Epithelial cell of proximal tubule (primary cell): ENCODE data around the gene GCM1. TPM values are rescaled to one million over a fixed set of nuclear protein-coding genes. Genes with fewer than 3 reads are reported as not detected.

Source experiments
- DNase-seq: peaks from one replicate; pipeline ENCODE4 v3.0.0-alpha.2; 2011; ENCODE audit warnings: low read depth
- H3K4me3 ChIP-seq: 2 replicates; pipeline ENCODE4 v1.5.1; 2011; ENCODE audit warnings: low read depth, mild to moderate bottlenecking, low read length
- total RNA-seq: library from RNA; depleted of rRNA; stranded (reverse); fragments of >200 nt; gene quantifications from 2 replicates; pipeline ENCODE4 v1.2.3, GENCODE V29; 2015
- TF ChIP-seq, protein P1 (sequence below): conservative IDR thresholded peaks from 2 replicates; pipeline ENCODE4 v1.5.1; 2012; ENCODE audit warnings: low read depth, mild to moderate bottlenecking, low read length

GCM1 gene
- total RNA-seq, 1 donor from 2014 or later, result not detected

- H3K4me3 ChIP-seq, result no peak overlapping the region
- no peak for DNase-seq
- TF ChIP-seq, protein P1, sequence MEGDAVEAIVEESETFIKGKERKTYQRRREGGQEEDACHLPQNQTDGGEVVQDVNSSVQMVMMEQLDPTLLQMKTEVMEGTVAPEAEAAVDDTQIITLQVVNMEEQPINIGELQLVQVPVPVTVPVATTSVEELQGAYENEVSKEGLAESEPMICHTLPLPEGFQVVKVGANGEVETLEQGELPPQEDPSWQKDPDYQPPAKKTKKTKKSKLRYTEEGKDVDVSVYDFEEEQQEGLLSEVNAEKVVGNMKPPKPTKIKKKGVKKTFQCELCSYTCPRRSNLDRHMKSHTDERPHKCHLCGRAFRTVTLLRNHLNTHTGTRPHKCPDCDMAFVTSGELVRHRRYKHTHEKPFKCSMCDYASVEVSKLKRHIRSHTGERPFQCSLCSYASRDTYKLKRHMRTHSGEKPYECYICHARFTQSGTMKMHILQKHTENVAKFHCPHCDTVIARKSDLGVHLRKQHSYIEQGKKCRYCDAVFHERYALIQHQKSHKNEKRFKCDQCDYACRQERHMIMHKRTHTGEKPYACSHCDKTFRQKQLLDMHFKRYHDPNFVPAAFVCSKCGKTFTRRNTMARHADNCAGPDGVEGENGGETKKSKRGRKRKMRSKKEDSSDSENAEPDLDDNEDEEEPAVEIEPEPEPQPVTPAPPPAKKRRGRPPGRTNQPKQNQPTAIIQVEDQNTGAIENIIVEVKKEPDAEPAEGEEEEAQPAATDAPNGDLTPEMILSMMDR, result no peak
These were observed 52.9 kb downstream of the GCM1 start for GRCh38 chr6:53095716-53096115.

GRCh38 chr6:53095270-53095669, 53.4 kb downstream of the GCM1 start:
- TF ChIP-seq, protein P1, result no peak
- DNase-seq, result no peak
- no peak overlapping the region for H3K4me3 ChIP-seq

DNA sequence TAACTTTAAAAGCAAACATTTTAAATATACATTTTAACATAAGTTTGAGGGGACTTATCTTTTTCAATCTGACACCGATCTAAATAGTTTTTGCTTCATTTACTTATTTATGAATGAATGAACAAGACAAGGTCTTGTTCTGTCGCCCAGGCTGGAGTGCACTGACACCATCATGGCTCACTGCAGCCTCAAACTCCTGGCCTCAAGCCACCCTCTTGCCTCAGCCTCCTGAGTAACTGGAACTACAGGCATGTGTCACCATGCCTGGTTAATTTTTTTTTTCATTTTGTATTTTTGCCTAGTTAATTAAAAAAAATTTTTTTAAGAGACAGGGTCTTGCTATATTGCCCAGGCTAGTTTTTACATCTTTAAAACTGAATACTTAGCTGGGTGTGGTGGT, 58.1 kb downstream of the GCM1 start:
- DNase-seq, result no peak
- no peak overlapping the region for H3K4me3 ChIP-seq
- TF ChIP-seq, protein P1, result no peak

DNA sequence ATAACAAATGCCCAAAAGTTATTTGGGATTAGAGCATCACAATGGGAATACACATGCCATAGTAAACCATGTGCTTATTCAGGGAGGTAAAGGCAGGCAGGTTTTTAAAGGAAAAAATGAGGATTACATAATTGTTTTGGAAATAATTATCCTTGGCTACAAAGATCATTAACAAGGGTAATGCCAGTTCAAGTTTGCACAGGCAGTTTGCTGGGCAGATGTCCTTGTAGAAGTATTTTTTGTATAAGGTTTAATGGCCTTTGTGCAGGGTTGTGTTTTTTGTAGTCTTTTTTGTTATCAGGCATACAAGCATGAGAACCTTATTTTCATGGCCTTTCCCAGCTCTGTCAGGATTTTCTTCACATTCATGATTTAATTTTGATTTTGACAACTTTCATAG, 58.7 kb downstream of the GCM1 start:
- DNase-seq, result no peak
- no peak overlapping the region for H3K4me3 ChIP-seq
- TF ChIP-seq, protein P1, result no peak

- TF ChIP-seq, protein P1, result no peak
- H3K4me3 ChIP-seq, result no peak overlapping the region
These were observed 62.3 kb downstream of the GCM1 start for GRCh38 chr6:53086302-53086701.

DNA sequence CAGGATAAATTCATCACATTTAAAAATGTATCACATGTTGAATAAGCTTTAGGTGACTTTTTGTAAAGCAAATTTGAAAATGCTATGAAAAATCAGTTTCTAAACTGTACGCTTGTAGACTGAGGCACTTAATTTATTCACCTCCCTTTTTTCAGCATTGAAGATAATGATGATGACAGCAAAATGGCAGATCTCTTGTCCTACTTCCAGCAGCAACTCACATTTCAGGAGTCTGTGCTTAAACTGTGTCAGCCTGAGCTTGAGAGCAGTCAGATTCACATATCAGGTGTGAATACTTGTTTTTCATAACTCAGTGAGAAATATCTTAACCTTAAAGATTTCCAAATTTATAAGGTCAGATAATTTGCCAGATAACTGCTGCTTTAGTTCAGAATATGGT, 67.8 kb downstream of the GCM1 start:
- no peak for DNase-seq
- no peak overlapping the region for H3K4me3 ChIP-seq
- TF ChIP-seq, protein P1, result no peak

More at GRCh38 chr6:53086302-53086701, 62.3 kb downstream of the GCM1 start:
- DNase-seq, result no peak

Other genes starting within 250 kb of the GCM1 start
- not detected in 2 replicates for gene GSTA3, start 239.1 kb downstream of the GCM1 start, total RNA-seq
- gene GSTA4, start 153.6 kb downstream of the GCM1 start, total RNA-seq, result 10.5 and 12.1 TPM in 2 replicates
- 4.3 and 5.4 TPM in 2 replicates for gene CILK1, start 87.0 kb downstream of the GCM1 start, total RNA-seq
- 20.7 and 48.8 TPM in 2 replicates for gene FBXO9, start 83.4 kb downstream of the GCM1 start, total RNA-seq
- gene ELOVL5, start 200.1 kb upstream of the GCM1 start, total RNA-seq, result 55.9 and 101 TPM in 2 replicates